ENCODE results near the gene CHSY1. TPM values are rescaled to one million over a fixed set of nuclear protein-coding genes. Genes with fewer than 3 reads are reported as not detected.
A peak's percentile ranks its signal among the peaks of the same experiment; 100 is the strongest.

Gene CHSY1
- total RNA-seq, 2 experiments from 2014 or later, result 5.0 to 14.3 TPM

DNA sequence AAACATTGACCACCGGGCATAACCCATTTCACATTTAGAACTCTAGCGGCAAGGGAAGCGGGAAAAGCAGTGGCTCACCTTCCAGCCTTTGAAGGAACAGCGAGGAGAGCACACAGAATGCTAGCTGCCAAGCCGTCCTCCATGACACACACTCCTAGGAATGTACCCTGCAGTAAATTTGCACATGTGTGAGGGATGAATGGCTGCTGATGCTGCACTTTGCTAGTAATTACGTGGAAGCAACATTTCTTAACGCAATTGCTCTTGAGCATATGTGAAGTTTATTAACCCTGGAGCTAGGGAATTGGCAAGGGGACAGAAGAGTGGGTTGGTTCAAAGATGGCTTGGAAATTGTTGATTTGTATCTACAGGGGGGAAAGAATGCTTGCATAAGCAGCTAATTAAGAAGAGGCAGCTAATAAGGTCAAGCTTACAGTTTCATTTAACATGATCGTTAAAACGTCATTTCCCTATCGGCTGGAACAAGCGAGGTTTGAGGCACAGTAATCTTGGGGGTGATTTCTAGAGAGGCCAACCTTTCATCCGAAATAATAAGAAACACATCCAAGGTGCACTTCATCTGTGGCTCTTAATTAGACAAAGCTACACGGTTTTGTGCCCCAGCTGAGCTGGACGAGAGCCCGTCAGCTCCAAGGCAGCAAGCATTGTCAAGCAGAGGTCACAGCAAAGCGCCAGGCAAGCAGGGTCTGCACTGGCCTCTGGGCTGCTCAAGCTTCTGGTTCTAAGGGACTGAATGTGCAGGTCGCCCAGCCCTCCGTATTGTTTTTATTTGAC, 123.4 kb downstream of the CHSY1 start:
- H3K4me2 ChIP-seq (ENCODE audit: low read length), result peak overlapping the region; percentile 76
- no peak overlapping the region for H3K4me3 ChIP-seq (ENCODE audit: low read depth, low read length, poor library complexity, severe bottlenecking)
- H3K4me1 ChIP-seq (ENCODE audit: insufficient read depth, low read length, poor library complexity, severe bottlenecking), result peaks cover 41% of the 10 kb centered on the region
- ChIA-PET CTCF (ENCODE audit: unreplicated experiment) (interaction anchor here (0.6 kb wide), 1 partner anchor 118 kb away, joined by 3 read pairs; no protein-coding TSS in a partner anchor), POLR2A (interaction anchor here (0.8 to 1.6 kb wide), 2 partner anchors 10 to 11 kb away, joined by 3 to 5 read pairs; no protein-coding TSS in a partner anchor)
- no peaks in the 10 kb centered on the region for H4K20me1 ChIP-seq (ENCODE audit: insufficient read depth, low read length)
- H3K9me3 ChIP-seq (ENCODE audit: low read length), result peaks cover 20% of the 10 kb centered on the region
- DNase-seq (ENCODE audit: low spot score), result no peak
- no peaks in the 10 kb centered on the region for H3K9me2 ChIP-seq (ENCODE audit: insufficient read depth, low read length)
- peak overlapping the region; percentile 80; the same call in 1 of the 2 replicates for H2AFZ ChIP-seq (ENCODE audit: low read length)
- H3K36me3 ChIP-seq (ENCODE audit: insufficient read depth, low read length), result no peaks in the 10 kb centered on the region; the same call in 1 of the 2 replicates
- intact Hi-C loops (cut with micrococcal nuclease; ENCODE audit: unreplicated experiment), result loop anchor here (5.0 kb wide), 1 partner anchor 69 kb away; no protein-coding TSS in a partner anchor
- no TSS peak for BruUV-seq (replicated peaks)
- TF ChIP-seq EZH2phosphoT487 (IDR thresholded peaks at IDR 0.05; ENCODE audit: borderline replicate concordance, low read depth, low read length), result no peak
- no peaks in the 10 kb centered on the region for H3K79me2 ChIP-seq (ENCODE audit: insufficient read depth, low read depth, low read length)
- H3K27ac ChIP-seq (ENCODE audit: low read depth, low read length, poor library complexity, severe bottlenecking), result peak overlapping the region; percentile 82

- BruUV-seq (replicated peaks), result no TSS peak
- no peaks in the 10 kb centered on the region for H3K9me2 ChIP-seq (ENCODE audit: insufficient read depth, low read length)
- peak overlapping the region; percentile 82 for H3K27ac ChIP-seq (ENCODE audit: low read depth, low read length, poor library complexity, severe bottlenecking)
- H3K4me3 ChIP-seq (ENCODE audit: low read depth, low read length, poor library complexity, severe bottlenecking), result peak overlapping the region; percentile 44
- no peaks in the 10 kb centered on the region for H4K20me1 ChIP-seq (ENCODE audit: insufficient read depth, low read length)
- peaks cover 40% of the 10 kb centered on the region for H3K4me1 ChIP-seq (ENCODE audit: insufficient read depth, low read length, poor library complexity, severe bottlenecking)
- TF ChIP-seq CTCF (conservative IDR thresholded peaks at IDR 0.05; ENCODE audit: low read length), result no peak
- no peak for TF ChIP-seq EZH2phosphoT487 (IDR thresholded peaks at IDR 0.05; ENCODE audit: borderline replicate concordance, low read depth, low read length)
- H3K36me3 ChIP-seq (ENCODE audit: insufficient read depth, low read length), result no peaks in the 10 kb centered on the region; the same call in 1 of the 2 replicates
- H2AFZ ChIP-seq (ENCODE audit: low read length), result peak overlapping the region; percentile 80
- peaks cover 20% of the 10 kb centered on the region for H3K9me3 ChIP-seq (ENCODE audit: low read length)
- no peaks in the 10 kb centered on the region for H3K79me2 ChIP-seq (ENCODE audit: insufficient read depth, low read depth, low read length)
- POLR2A ChIA-PET, result interaction anchor here (0.9 to 1.6 kb wide), 2 partner anchors 17 to 120 kb away, joined by 3 to 7 read pairs; no protein-coding TSS in a partner anchor
- intact Hi-C loops (cut with micrococcal nuclease; ENCODE audit: unreplicated experiment), result loop anchor here (1.0 to 5.0 kb wide), 2 partner anchors 70 to 115 kb away; no protein-coding TSS in a partner anchor
- peak overlapping the region; percentile 76 for H3K4me2 ChIP-seq (ENCODE audit: low read length)
- DNase-seq (ENCODE audit: low spot score), result peak; percentile 85
- CTCF ChIA-PET (ENCODE audit: unreplicated experiment), result interaction anchor here (0.5 to 1.0 kb wide), 2 partner anchors 10 to 528 kb away, joined by 3 read pairs; no protein-coding TSS in a partner anchor
These were observed 124.3 kb downstream of the CHSY1 start for GRCh38 chr15:101127506-101128076.
